Measurements from ENCODE around the gene WDFY4.

Gene WDFY4

DNA sequence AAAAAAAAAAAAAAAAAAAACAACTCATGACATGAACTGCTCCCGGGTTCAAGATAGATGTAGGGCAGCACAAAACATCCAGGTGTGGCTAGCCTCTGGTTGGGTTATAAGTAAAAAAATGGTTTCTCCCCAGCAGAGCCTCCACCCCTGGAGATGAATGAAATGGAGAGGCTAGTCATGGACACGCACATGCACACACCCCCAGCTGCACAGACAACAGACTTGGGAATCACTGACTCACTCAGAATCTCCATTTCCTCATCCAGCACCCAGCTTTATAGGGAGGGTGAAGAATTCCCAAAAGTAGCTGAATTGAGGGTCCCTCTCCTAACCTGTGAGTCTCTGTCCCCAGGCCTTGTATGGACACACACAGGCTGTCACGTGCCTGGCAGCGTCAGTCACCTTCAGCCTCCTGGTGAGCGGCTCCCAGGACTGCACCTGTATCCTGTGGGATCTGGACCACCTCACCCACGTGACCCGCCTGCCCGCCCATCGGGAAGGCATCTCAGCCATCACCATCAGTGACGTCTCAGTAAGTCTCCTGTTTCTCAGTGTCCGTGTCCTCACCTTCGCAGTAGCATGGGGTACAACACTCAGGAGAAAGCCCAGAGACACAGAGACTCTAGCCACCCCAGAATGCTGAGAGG is 290.0 kb downstream of the WDFY4 start:
- FAIRE-seq, result no peak
- DNase-seq (ENCODE audit: low spot score), result no peak

DNA sequence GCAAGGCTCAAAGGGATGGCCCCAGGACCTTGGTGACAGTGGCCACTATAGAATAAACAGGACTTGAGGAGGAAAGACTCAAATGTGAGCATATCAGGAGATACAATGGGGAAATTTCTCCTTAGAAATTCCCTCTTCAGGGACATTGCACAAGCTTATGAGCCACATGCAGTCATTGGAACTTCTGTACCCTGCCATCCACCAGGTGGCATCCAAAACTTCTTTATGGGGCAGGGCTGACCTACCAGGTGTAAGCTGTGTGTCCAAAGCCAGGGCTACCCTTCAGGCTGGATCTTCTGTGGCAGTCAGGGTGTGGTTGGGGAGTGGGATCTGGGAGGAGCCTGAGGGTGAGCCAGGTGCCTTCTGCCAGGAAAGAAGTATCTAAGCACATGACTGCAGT is 291.5 kb downstream of the WDFY4 start:
- FAIRE-seq (no peak), DNase-seq (ENCODE audit: low spot score) (peak; percentile 13)

DNA sequence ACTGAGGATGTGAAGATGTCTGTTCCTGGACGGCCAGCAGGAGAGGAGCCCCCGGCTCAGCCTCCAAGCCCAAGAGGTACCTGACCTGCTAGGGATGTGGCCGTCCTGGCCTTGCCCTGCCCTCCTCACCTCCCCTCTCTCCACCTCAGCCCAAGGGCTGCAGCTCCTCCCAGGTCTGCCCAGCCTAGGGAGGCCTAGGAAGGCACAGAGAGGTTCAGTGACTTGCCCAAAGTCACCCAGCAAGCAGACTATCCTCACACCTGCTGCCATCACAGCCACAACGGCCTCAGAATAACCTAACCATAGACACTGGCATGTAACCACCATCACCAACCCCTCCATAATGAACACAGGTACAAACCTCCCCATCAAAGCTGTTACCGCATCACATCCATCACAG is 293.6 kb downstream of the WDFY4 start:
- FAIRE-seq (no peak), DNase-seq (ENCODE audit: low spot score) (no peak)

DNA sequence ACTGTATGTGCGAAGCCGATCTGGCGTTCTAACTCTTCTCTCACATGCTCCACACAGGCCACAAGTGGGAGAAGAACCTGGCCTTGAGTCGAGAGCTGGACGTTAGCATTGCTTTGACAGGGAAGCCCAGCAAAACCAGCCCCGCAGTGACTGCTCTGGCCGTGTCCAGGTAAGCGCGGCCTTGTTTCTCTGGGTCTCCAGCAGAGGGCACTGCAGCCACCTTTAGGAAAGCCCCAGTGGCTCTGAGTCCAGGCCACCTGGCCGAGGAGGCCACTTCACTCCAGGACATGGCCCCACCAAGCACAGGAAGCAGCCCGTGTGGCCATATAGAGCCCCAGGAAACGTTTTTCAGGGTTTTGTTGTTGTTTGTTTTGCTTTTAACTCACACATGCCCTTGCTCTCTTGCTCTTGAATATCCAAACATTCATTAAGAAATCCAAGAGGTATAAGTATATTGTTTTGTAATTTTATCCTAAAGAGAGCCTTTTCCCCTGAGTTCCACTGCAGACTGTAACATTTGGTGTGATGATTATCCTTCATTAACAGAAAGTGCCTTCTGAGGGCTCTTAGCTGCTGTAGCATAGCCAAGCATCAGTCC is 296.7 kb downstream of the WDFY4 start:
- DNase-seq (ENCODE audit: low spot score), result peak; percentile 29
- FAIRE-seq, result no peak

DNA sequence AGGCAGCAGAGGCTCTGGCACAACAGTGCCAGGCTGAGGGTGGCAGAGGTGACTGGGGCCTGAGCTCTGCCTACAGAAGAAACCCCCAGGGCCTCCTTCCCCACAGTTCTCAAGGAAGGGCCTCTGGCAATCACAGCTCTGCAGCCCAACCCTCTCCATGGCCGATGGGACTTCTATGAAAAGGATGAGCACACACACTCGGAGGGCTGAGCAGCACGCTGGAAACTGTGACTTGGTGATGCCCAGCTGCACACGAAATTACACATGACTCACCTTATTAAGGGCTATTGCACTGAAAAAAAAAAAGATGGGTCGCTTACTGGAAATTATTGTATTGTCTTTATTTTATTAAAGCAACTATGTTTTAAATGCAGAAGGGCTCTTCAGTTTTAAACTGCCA is 297.9 kb downstream of the WDFY4 start:
- FAIRE-seq, result no peak
- DNase-seq (ENCODE audit: low spot score), result no peak

DNA sequence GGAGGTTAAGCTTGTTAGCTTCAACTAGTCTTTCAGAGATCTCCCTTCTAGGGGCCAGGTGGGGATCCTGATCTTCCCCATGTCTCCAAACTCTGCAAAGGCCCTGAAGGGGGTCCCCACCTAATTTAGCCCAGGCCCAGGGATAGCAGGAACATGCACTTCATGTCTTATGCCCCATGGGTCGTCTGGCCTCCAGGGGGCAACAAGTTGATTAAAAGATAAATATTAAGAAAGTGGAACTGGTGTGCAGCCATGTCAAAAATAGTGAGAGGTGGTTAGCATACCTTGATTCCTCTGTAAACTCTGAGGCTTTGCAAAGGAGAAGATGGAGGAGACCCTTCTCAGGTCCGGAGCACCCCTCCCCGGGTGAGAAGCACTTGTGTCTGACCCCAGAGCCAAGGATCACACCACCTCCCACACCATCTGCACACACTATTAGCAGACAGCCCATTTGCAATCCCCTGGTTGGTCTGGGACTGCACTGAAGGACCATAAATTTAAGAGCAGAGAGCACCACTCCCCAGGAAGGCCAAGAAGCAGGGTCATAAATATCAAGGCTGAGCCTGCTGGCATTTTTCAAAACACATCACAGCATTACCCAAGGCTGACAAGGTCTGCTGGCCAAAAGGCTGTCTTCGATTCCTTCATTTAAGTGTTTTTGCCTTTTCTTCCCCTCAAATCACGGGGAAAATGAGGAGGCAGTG is 299.1 kb downstream of the WDFY4 start:
- DNase-seq (ENCODE audit: low spot score), result no peak
- FAIRE-seq, result no peak

DNA sequence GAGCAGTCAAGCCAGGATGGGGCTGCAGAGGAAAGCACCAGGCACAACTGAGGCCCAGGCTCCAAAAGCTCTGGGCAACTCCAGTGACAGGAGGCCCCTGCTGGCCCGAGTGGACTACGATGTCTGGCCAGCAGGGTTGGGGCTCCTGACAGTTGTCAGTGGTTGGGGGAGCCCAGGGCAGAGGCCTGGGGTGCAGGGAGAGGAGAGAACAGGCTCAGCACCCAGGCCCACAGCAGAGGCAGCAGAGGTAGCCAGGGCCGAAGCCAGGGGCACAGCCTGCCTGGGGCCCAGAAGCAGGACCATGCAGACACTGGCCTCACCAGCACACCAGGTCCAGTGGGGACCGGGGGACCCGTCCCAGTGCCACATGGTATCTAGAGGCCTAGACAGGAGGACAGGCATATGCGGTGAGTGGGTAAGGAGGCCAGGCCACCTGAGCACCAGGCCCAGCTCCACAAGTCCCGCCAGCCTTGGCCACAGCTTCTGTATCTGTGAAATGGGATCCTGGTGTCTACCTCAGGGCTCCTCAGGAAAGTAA is 301.0 kb downstream of the WDFY4 start:
- no peak for DNase-seq (ENCODE audit: low spot score)
- no peak for FAIRE-seq

DNA sequence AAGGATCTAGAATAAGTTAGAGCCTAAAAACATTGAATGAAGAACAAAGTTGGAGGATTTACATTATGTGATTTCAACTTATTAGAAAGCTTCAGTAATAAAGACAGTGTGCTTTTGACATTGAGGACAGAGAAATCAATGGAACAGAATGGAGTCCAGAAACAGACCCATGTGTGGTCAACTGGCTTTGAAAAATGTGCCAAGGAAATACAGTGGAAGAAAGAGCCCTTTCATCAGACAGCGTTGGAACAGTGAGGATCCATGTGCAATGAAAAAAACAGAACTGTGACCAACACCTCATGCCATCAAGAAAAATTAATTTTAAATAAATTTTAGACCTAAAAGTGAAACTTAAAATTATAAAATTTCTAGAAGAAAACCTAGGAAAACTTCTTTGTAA is 305.6 kb downstream of the WDFY4 start:
- FAIRE-seq, result no peak
- DNase-seq (ENCODE audit: low spot score), result no peak

DNA sequence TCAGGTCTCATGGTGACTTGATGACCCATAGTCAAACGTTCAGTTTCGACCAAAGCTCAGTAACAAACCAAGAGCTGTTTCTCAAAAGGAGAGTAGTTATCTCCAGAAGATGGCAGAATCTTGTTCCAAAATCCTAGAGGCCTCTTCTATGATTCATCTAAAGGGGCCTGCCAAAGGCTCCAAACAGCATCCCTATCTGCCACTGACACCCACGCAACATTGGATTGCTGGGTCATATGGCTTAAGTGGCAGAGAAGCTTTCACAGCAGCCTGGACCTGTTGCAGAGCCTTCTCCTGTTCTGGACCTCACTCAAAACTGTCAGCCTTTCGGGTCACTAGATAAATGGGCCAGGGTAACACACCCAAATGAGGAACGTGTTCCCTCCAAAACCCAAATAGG is 309.0 kb downstream of the WDFY4 start:
- FAIRE-seq (no peak), DNase-seq (ENCODE audit: low spot score) (no peak)

DNA sequence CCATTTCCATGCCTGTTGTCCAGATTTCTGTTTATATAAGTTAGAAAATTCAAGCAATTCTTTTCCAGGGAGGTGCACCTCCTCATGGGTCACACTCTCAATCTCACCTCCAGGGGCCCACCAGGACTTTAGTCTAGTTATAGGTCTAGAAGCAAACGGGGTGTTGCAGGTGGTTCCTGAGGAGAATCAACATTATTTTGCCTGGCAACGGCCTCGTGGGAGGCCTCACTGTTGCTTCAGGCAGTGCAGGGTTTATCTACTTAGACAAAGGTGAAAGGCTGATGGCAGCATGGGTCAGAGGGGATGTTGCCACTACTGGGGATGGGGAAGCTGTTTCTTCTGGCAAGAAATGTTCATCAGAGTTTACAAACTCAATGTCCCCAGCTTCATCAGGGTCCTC is 311.7 kb downstream of the WDFY4 start:
- DNase-seq (ENCODE audit: low spot score), result no peak
- FAIRE-seq, result no peak

DNA sequence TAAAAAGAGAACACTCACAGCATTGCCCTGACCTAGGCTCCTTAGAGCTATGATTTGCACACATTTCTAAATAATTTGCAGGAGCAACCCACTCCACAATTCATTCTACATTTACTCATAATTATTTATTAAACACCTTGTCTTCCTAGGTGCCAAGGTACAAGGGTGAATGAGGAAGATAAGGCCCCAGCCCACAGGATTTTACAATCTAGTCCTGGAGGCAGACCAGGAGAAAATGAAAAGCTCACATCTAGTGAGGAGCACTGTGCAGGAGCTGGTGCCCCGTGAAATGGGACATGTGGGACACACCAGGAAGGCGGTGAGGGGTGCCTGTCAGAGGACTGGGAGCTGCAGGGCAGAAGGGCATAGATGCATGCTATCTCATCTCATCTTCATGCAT is 314.7 kb downstream of the WDFY4 start:
- DNase-seq (ENCODE audit: low spot score) (no peak), FAIRE-seq (no peak)

DNA sequence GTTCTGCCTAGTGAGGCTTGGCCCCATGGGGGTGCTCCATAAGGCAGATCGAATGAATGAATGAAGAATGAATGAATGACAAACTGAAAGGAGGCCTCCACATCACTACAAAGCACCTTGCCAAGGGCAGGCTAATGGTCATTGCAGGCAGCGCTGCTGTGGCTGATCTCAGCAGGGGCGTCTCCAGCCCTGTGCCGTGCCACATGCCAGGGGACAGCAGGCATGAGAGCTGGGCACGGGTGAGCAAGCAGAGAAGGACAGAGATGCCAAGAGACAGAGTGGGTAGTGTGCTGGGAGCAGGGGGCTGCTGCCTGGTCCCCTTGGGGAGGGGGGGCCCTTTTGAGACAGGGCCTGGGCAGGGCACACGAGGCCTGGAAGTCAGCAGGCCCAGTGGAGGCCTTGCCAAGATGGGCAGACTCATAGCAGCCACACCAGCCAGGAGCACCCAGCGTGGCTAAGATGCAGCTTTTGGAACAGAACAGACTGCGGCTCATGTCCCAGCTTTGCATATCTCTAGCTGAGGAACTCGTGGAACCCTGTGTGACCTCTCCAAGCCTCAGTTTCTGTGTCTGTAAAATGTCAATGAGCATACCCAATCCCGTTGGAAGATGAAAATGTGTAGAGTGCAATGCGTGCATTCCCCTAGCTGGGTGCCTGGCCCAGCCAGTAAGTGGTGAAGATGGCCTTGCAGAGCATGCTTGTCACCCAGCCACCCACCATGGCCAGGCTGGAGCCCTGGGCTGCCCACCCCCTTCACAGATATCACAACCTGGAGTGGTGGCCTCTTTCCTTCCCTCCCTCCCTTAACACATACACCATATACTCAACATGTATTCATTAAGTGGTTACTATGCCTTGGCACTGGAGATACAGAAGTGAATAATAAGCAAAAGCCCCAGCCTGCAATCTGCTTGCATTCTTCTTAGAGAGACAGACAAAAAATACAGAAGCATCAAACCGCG is 316.0 kb downstream of the WDFY4 start:
- no peak for FAIRE-seq
- no peak for DNase-seq (ENCODE audit: low spot score)

DNA sequence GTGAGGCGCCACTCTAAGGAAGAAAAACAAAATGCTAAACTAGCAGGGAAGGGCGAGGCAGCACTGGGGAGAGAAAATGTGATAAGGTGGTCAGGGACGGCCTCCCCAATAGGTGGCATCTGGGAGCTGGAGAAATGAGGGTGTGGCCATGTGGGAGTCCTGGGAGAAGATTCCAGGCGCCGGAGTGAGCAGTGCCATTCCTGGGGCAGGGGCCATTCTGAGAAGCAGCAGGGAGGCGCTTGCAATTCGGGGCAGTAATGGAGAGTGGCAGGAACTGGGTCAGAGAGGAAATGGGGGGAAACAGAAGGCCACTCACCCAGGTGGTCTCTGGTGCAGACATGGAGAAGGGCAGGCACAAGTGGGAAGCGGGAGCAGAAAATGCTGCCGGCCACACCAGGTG is 316.7 kb downstream of the WDFY4 start:
- FAIRE-seq, result no peak
- DNase-seq (ENCODE audit: low spot score), result no peak

DNA sequence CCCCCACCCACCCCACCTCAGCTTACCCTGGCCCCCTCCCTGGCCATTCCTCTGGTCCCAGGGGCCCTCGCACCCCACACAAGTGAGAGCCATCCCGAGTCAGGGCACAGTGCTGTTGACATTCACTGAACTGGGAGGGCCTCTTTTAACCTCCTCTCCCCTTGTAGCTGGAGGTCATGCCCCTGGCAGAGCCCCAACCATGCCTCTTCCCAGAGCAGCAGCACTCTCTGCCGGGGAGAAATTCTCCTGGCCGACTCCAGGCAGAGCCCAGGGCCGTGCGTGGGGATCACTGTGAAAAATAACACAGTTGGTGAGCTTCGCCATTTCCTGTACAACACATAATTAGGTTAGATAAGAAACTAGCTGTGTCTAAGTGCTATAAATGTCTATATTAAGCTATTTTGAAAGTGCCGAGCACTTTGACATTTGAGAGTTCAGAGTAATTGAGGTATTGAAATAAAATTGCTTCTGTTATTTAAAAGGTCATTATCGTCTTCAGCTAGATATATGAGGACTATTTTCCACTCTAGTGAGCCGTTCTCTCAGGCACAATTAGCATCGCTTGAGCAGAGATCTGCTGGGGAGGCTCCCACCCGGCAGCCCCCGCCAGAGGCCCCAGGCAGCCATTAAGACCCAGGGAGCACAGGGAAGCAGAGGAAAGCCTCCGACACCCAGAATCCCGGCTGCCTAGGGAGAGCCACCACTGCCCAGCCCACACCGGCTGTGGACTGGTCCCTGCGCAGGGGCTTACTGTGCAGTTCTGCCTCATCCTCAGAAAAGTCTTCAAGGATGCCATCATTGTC is 317.4 kb downstream of the WDFY4 start:
- DNase-seq (ENCODE audit: low spot score) (no peak), FAIRE-seq (no peak)

DNA sequence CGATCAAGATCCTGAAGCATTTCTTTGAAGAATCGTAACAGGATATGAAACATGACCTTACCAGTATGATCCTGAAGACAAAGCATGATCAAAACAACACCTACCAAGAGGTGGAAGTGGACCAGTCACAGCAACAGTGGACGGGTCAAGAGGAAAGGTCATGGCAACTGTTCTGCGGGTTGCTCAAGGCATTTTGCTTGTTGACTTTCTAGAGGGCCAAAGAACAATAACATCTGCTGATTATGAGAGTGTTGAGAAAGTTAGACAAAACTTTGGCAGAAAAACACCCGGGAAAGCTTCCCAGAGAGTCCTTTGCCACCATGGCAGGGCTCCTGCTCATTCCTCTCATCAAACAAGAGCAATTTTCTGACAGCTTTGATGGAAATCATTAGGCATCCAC is 320.6 kb downstream of the WDFY4 start:
- no peak for FAIRE-seq
- DNase-seq (ENCODE audit: low spot score), result no peak

DNA sequence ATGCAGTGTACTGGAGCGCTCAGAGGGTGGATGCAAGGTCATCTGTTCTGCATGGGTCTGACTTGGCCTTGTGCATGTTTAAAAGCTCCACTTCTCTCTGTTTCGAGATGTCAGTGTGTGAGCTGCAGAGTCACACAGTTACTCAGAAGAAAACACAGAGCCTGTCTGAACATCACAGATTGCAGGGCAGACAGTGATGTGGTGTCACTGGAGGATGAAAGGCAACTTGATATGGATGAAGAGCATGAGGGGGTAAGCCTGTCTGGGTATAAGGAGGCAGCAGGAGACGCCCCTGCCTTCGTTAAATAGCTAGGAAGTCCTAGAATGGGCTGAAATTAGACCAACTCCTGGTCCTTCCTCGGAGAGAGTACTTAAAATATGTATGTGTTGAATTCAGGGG is 322.5 kb downstream of the WDFY4 start:
- FAIRE-seq, result no peak

DNA sequence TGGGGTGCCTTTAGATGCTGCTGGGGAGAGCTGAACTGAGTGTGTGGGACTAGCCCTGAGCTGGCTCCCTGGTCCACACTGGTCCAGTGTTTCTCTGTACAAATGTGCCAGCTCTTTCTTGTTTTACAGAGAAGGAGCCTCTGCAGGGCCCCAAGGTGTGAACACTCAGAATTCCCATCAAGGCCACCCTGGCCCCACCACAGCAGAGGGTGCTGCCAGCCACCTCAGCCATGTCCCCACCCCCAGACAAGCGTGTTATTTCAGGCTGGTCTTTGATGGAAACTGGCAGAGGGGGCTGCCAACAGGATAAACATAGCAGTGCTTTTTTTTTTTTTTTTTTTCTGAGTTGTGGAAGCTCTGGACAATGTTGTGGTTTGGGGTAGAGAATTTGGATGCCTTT is 323.4 kb downstream of the WDFY4 start:
- FAIRE-seq, result no peak
- DNase-seq (ENCODE audit: low spot score), result no peak

More for the DNA sequence above, 322.5 kb downstream of the WDFY4 start:
- no peak for DNase-seq (ENCODE audit: low spot score)

DNA sequence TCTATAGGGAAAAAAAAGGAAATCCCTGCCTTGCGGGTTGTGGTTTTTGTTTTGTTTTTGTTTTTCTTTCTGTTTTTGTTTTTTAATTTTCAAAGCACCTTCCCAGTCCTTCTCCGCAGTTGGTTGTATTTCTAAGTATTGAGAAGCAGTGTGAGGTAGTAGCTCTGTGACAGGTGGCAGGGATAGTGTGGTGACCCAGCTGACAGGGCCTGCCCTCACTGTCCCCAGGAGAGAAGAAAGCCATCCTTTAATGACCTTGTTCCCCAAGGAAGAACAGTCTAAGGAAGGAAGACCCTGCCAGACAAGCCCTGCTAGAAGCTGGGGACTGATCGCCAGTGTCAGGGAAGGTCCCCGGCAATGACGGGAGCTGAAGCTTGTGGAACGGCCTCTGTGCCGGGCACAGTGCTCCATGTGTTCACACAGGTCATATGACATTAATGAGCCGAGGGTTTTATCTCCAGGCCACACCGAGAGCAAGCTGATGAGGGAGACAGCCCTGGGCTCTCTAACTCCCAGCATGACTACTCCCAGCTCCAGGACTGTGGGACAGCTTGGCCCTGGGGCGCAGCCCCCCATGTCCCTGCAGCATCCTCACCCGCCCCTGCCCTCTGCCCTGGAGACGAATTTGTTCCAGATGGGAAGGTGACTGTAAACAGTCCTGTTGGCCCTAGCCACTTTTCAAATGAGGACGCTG is 324.0 kb downstream of the WDFY4 start:
- FAIRE-seq (no peak), DNase-seq (ENCODE audit: low spot score) (no peak)

DNA sequence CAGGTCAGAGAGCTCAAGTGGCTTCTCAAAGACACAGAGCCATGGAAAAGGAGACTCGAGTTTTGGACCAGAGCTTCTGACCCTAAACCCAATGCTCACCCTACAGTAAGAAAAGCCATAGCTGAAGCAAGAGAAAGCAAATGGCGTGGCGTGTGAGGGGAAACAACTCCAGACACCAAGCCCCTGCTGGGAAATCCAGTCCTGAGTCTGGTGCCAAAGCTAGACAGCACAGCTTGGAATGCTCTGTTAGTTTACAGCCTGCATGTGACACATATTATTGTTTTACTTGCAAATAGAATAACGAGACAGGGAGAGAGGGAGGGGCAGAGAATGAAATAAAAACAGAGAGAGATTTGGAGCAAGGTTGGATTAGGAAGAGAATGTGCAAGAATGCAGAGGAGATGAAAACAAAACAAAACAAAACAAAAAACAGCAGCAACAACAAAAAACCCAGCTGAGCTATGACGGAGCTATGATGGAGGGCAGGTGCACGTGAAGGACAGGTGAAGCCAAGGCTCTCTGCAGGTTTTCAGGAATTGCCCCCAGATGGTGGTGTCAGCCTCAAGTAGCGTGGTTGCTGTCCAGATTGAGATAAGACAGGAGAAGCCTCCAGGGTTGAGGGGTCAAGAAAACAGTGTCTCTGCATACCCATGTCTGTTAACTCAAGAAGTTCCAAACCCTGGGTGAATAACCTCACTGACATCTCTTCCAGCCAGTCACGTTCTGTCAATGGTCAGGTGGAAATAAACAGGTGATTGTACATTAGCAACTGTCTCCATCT is 324.7 kb downstream of the WDFY4 start:
- DNase-seq (ENCODE audit: low spot score), result no peak
- no peak for FAIRE-seq
